ENCODE data around the gene TTC39C. TPM values are rescaled to one million over a fixed set of nuclear protein-coding genes. Genes with fewer than 3 reads are reported as not detected.

TTC39C gene
- total RNA-seq, 1 donor, result 42.7 TPM

- no peak overlapping the region for H3K4me2 ChIP-seq (ENCODE audit: insufficient read depth, low read length)
- H3K4me1 ChIP-seq (ENCODE audit: insufficient read depth, low read length), result peaks cover 36% of the 10 kb centered on the region
- peaks cover 40% of the 10 kb centered on the region for H4K20me1 ChIP-seq (ENCODE audit: insufficient read depth, low read length)
- no peak for TF ChIP-seq CTCF (IDR thresholded peaks at IDR 0.05; ENCODE audit: extremely low read depth, low read depth, low read length)
- H3K79me2 ChIP-seq (ENCODE audit: insufficient read depth, low read length), result peaks cover 13% of the 10 kb centered on the region
- H3K27ac ChIP-seq (ENCODE audit: low read depth, low read length), result no peak overlapping the region
- H3K27me3 ChIP-seq (ENCODE audit: insufficient read depth, low read length), result no peaks in the 10 kb centered on the region
- H3K4me3 ChIP-seq (ENCODE audit: insufficient read depth, low read length), result no peak overlapping the region
- no peak for DNase-seq (ENCODE audit: insufficient read length, low spot score, missing footprints)
- no peak overlapping the region for H2AFZ ChIP-seq (ENCODE audit: low read length)
- no peaks in the 10 kb centered on the region for H3K9me3 ChIP-seq (ENCODE audit: low read depth, low read length)
- peaks cover 13% of the 10 kb centered on the region for H3K36me3 ChIP-seq (ENCODE audit: insufficient read depth, low read length)
Observed at GRCh38 chr18:24064391-24065100, 50.0 kb downstream of the TTC39C start.

GRCh38 chr18:24065906-24066305 is 51.4 kb downstream of the TTC39C start:
- Histone ChIP-seq H4K20me1 (ENCODE audit: insufficient read depth, low read length) (peaks cover 37% of the 10 kb centered on the region), H3K4me2 (ENCODE audit: insufficient read depth, low read length) (peak overlapping the region; percentile 14), H3K9me3 (ENCODE audit: low read depth, low read length) (no peaks in the 10 kb centered on the region), H3K27me3 (ENCODE audit: insufficient read depth, low read length) (no peaks in the 10 kb centered on the region), H3K4me1 (ENCODE audit: insufficient read depth, low read length) (peaks cover 32% of the 10 kb centered on the region), H3K27ac (ENCODE audit: low read depth, low read length) (no peak overlapping the region), H2AFZ (ENCODE audit: low read length) (no peak overlapping the region), H3K36me3 (ENCODE audit: insufficient read depth, low read length) (peaks cover 13% of the 10 kb centered on the region), H3K4me3 (ENCODE audit: insufficient read depth, low read length) (no peak overlapping the region), H3K79me2 (ENCODE audit: insufficient read depth, low read length) (peaks cover 12% of the 10 kb centered on the region)
- no peak for DNase-seq (ENCODE audit: insufficient read length, low spot score, missing footprints)
- no peak for TF ChIP-seq CTCF (IDR thresholded peaks at IDR 0.05; ENCODE audit: extremely low read depth, low read depth, low read length)

GRCh38 chr18:24068945-24069693 is 54.6 kb downstream of the TTC39C start:
- H3K27ac ChIP-seq (ENCODE audit: low read depth, low read length), result no peak overlapping the region
- H3K27me3 ChIP-seq (ENCODE audit: insufficient read depth, low read length), result no peaks in the 10 kb centered on the region
- H3K79me2 ChIP-seq (ENCODE audit: insufficient read depth, low read length), result no peaks in the 10 kb centered on the region
- no peak overlapping the region for H3K4me3 ChIP-seq (ENCODE audit: insufficient read depth, low read length)
- no peak overlapping the region for H2AFZ ChIP-seq (ENCODE audit: low read length)
- DNase-seq (ENCODE audit: insufficient read length, low spot score, missing footprints), result no peak
- peaks cover 19% of the 10 kb centered on the region for H3K4me1 ChIP-seq (ENCODE audit: insufficient read depth, low read length)
- H3K4me2 ChIP-seq (ENCODE audit: insufficient read depth, low read length), result no peak overlapping the region
- H3K9me3 ChIP-seq (ENCODE audit: low read depth, low read length), result no peaks in the 10 kb centered on the region
- H4K20me1 ChIP-seq (ENCODE audit: insufficient read depth, low read length), result peaks cover 34% of the 10 kb centered on the region
- no peak for TF ChIP-seq CTCF (IDR thresholded peaks at IDR 0.05; ENCODE audit: extremely low read depth, low read depth, low read length)
- H3K36me3 ChIP-seq (ENCODE audit: insufficient read depth, low read length), result peaks cover 17% of the 10 kb centered on the region

GRCh38 chr18:24071029-24071428 is 56.5 kb downstream of the TTC39C start:
- H3K4me2 ChIP-seq (ENCODE audit: insufficient read depth, low read length), result no peak overlapping the region
- no peak for TF ChIP-seq CTCF (IDR thresholded peaks at IDR 0.05; ENCODE audit: extremely low read depth, low read depth, low read length)
- H2AFZ ChIP-seq (ENCODE audit: low read length), result no peak overlapping the region
- peaks cover 27% of the 10 kb centered on the region for H4K20me1 ChIP-seq (ENCODE audit: insufficient read depth, low read length)
- no peaks in the 10 kb centered on the region for H3K27me3 ChIP-seq (ENCODE audit: insufficient read depth, low read length)
- H3K9me3 ChIP-seq (ENCODE audit: low read depth, low read length), result no peaks in the 10 kb centered on the region
- peaks cover 19% of the 10 kb centered on the region for H3K36me3 ChIP-seq (ENCODE audit: insufficient read depth, low read length)
- no peak overlapping the region for H3K27ac ChIP-seq (ENCODE audit: low read depth, low read length)
- DNase-seq (ENCODE audit: insufficient read length, low spot score, missing footprints), result no peak
- H3K4me1 ChIP-seq (ENCODE audit: insufficient read depth, low read length), result peaks cover 21% of the 10 kb centered on the region
- H3K4me3 ChIP-seq (ENCODE audit: insufficient read depth, low read length), result no peak overlapping the region
- no peaks in the 10 kb centered on the region for H3K79me2 ChIP-seq (ENCODE audit: insufficient read depth, low read length)

Data from osteoblast (primary cell).